HepG2 (cell line): ENCODE results near the gene RNF149. TPM values are rescaled to one million over a fixed set of nuclear protein-coding genes. Genes with fewer than 3 reads are reported as not detected.
A peak's percentile ranks its signal among the peaks of the same experiment; 100 is the strongest.

Experiments used
- ATF7-NPFF ChIP-seq: sonication (generic); formaldehyde crosslinking; IDR thresholded peaks from 2 replicates; pipeline ENCODE4 v1.8.1; 2023; ENCODE audit warnings: mild to moderate bottlenecking, low read depth, missing genetic modification reagents, moderate library complexity
- ELF1 ChIP-seq: sonication (generic); formaldehyde crosslinking; IDR thresholded peaks from 2 replicates; pipeline ENCODE4 v1.4.0; 2020; ENCODE audit warnings: missing genetic modification reagents
- MTF1 ChIP-seq: sonication (generic); formaldehyde crosslinking; IDR thresholded peaks from 2 replicates; pipeline ENCODE4 v1.5.0; 2020; ENCODE audit warnings: missing genetic modification reagents
- NR2C2 ChIP-seq: sonication (generic); formaldehyde crosslinking; IDR thresholded peaks from 2 replicates; pipeline ENCODE4 v1.4.0; 2020; ENCODE audit warnings: missing genetic modification reagents, mild to moderate bottlenecking, moderate library complexity, borderline replicate concordance
- PPARG ChIP-seq: conservative IDR thresholded peaks from 2 replicates; pipeline ENCODE4 v1.6.1; 2016; ENCODE audit warnings: missing biosample characterization, missing genetic modification reagents
- RFX5 ChIP-seq: IDR thresholded peaks from 2 replicates; pipeline ENCODE4 v1.6.1; 2011; ENCODE audit warnings: low read depth, low read length, improper control_type of control experiment
- SMAD1 ChIP-seq: sonication (generic); formaldehyde crosslinking; IDR thresholded peaks from 2 replicates; pipeline ENCODE4 v1.4.0; 2020; ENCODE audit warnings: missing genetic modification reagents, low read depth, mild to moderate bottlenecking, borderline replicate concordance
- SP140L ChIP-seq: sonication (generic); formaldehyde crosslinking; IDR thresholded peaks from 2 replicates; pipeline ENCODE4 v1.4.0; 2020; ENCODE audit warnings: missing genetic modification reagents, borderline replicate concordance
- ZFP36 ChIP-seq: fragments of 150-350 bp; IDR thresholded peaks from 2 replicates; pipeline ENCODE4 v1.6.1; 2018; ENCODE audit warnings: borderline replicate concordance, low read length, low read depth; ENCODE audit not compliant: partially characterized antibody
- ZMYM3 ChIP-seq: sonication (generic); formaldehyde crosslinking; IDR thresholded peaks from 2 replicates; pipeline ENCODE4 v1.5.1; 2020; ENCODE audit warnings: mild to moderate bottlenecking, missing genetic modification reagents
- ZNF326 ChIP-seq: sonication (generic); formaldehyde crosslinking; IDR thresholded peaks from 2 replicates; pipeline ENCODE4 v1.4.0; 2020; ENCODE audit warnings: missing genetic modification reagents, borderline replicate concordance
- ZNF329 ChIP-seq: sonication (generic); formaldehyde crosslinking; IDR thresholded peaks from 2 replicates; pipeline ENCODE4 v1.9.0; 2021; ENCODE audit warnings: low read depth, mild to moderate bottlenecking, missing genetic modification reagents
- ZNF367 ChIP-seq: sonication (generic); formaldehyde crosslinking; IDR thresholded peaks from 2 replicates; pipeline ENCODE4 v1.4.0; 2020; ENCODE audit warnings: missing genetic modification reagents, borderline replicate concordance
- polyA plus RNA-seq, 8 experiments: library from polyadenylated mRNA; depleted of rRNA in 3 of 8; stranded (reverse) in 7 of 8; unstranded in 1 of 8; fragments of >200 nt; fragmentation: Illumina TruSeq in 4 of 8; extraction: Trizol in 4 of 8; gene quantifications; 2 replicates each; pipeline versions ENCODE4 v1.2.1 to v1.2.3, GENCODE V29; 2011 to 2016; ENCODE audit warnings: low read depth in 4 of 8, missing spikeins in 1 of 8, mixed read lengths in 1 of 8; ENCODE audit not compliant: insufficient read depth in 1 of 8
- total RNA-seq, 5 experiments: library from RNA; depleted of rRNA; stranded (reverse); fragments of >200 nt; fragmentation: Illumina TruSeq; extraction: Trizol; gene quantifications; 2 replicates each; pipeline ENCODE4 v1.2.3, GENCODE V29; 2016; ENCODE audit warnings: low read depth in 1 of 5
- TF ChIP-seq, protein P1 (sequence below): sonication (generic); formaldehyde crosslinking; IDR thresholded peaks from 2 replicates; pipeline ENCODE4 v1.5.0; 2020; ENCODE audit warnings: mild to moderate bottlenecking, missing genetic modification reagents, borderline replicate concordance
- TF ChIP-seq, protein P2 (sequence below): sonication (generic); formaldehyde crosslinking; IDR thresholded peaks from 2 replicates; pipeline ENCODE4 v1.4.0; 2020; ENCODE audit warnings: missing genetic modification reagents
- TF ChIP-seq, protein P3 (sequence below): sonication (generic); formaldehyde crosslinking; conservative IDR thresholded peaks from 2 replicates; pipeline ENCODE4 v1.8.0; 2022; ENCODE audit warnings: low read depth, missing genetic modification reagents

RNF149 gene
- total and polyA plus RNA-seq, 2 of the 13 experiments (the other 11 are each of a cell fraction or from before 2014, with no cell fraction given), result 87.6 to 109 TPM

DNA sequence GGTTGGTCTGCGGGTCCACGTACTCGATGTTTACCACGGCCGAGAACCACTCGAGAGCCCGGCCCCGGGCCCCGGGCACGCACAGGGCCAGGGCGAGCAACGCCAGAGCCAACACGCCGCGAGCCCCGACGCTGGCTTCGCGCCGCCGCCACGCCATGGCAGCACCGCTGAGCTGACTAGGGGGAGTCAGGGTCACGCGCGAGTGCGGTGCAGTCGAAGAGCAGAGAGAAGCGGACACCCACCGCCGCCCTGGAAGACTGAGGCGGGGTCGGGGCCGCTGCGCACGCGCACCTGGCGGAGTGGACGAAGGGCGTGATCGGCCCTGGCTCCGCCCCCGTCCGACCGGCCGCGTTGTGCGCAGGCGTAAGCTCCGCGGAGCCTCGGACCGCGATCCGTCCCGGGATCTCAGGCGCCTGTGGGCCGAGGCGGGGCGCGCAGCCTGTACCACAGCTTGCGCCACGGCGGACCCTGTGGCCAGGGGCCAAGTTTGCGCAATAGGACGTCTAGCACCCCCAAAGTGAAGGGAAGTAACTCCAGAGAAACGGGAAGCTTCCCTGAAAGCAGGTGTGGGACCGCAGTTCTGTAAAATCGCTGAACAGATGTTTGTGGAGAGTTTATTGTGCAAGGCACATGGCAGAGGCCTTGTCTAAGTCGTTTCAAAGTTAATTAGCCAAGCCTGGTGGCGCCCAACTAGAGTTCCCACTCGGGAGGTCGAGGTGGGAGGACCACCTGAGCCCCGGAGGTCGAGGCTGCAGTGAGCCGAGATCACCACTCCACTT lies at the start of gene RNF149 (continued):
- TF ChIP-seq, protein P1, sequence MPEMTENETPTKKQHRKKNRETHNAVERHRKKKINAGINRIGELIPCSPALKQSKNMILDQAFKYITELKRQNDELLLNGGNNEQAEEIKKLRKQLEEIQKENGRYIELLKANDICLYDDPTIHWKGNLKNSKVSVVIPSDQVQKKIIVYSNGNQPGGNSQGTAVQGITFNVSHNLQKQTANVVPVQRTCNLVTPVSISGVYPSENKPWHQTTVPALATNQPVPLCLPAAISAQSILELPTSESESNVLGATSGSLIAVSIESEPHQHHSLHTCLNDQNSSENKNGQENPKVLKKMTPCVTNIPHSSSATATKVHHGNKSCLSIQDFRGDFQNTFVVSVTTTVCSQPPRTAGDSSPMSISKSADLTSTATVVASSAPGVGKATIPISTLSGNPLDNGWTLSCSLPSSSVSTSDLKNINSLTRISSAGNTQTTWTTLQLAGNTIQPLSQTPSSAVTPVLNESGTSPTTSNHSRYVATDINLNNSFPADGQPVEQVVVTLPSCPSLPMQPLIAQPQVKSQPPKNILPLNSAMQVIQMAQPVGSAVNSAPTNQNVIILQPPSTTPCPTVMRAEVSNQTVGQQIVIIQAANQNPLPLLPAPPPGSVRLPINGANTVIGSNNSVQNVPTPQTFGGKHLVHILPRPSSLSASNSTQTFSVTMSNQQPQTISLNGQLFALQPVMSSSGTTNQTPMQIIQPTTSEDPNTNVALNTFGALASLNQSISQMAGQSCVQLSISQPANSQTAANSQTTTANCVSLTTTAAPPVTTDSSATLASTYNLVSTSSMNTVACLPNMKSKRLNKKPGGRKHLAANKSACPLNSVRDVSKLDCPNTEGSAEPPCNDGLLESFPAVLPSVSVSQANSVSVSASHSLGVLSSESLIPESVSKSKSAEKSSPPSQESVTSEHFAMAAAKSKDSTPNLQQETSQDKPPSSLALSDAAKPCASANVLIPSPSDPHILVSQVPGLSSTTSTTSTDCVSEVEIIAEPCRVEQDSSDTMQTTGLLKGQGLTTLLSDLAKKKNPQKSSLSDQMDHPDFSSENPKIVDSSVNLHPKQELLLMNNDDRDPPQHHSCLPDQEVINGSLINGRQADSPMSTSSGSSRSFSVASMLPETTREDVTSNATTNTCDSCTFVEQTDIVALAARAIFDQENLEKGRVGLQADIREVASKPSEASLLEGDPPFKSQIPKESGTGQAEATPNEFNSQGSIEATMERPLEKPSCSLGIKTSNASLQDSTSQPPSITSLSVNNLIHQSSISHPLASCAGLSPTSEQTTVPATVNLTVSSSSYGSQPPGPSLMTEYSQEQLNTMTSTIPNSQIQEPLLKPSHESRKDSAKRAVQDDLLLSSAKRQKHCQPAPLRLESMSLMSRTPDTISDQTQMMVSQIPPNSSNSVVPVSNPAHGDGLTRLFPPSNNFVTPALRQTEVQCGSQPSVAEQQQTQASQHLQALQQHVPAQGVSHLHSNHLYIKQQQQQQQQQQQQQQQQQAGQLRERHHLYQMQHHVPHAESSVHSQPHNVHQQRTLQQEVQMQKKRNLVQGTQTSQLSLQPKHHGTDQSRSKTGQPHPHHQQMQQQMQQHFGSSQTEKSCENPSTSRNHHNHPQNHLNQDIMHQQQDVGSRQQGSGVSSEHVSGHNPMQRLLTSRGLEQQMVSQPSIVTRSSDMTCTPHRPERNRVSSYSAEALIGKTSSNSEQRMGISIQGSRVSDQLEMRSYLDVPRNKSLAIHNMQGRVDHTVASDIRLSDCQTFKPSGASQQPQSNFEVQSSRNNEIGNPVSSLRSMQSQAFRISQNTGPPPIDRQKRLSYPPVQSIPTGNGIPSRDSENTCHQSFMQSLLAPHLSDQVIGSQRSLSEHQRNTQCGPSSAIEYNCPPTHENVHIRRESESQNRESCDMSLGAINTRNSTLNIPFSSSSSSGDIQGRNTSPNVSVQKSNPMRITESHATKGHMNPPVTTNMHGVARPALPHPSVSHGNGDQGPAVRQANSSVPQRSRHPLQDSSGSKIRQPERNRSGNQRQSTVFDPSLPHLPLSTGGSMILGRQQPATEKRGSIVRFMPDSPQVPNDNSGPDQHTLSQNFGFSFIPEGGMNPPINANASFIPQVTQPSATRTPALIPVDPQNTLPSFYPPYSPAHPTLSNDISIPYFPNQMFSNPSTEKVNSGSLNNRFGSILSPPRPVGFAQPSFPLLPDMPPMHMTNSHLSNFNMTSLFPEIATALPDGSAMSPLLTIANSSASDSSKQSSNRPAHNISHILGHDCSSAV (CRISPR knock-in tag), result no peak
- TF ChIP-seq ZFP36 (no peak), SP140L (CRISPR knock-in tag) (no peak; the same call in 1 of the 2 replicates), SMAD1 (CRISPR knock-in tag) (peak; percentile 98), ATF7-NPFF (CRISPR knock-in tag) (peak; percentile 66; the same call in 1 of the 2 replicates), ZMYM3 (peak; percentile 97), ZNF326 (CRISPR knock-in tag) (no peak), RFX5 (no peak; the same call in 1 of the 2 replicates), ZNF329 (CRISPR knock-in tag) (peak; percentile 84), ELF1 (peak; percentile 71), PPARG (CRISPR knock-in tag) (peak; percentile 84), ZNF367 (CRISPR knock-in tag) (peak; percentile 81), NR2C2 (CRISPR knock-in tag) (peak; percentile 71), MTF1 (CRISPR knock-in tag) (peak; percentile 75; the same call in 1 of the 2 replicates)
- TF ChIP-seq, protein P2, sequence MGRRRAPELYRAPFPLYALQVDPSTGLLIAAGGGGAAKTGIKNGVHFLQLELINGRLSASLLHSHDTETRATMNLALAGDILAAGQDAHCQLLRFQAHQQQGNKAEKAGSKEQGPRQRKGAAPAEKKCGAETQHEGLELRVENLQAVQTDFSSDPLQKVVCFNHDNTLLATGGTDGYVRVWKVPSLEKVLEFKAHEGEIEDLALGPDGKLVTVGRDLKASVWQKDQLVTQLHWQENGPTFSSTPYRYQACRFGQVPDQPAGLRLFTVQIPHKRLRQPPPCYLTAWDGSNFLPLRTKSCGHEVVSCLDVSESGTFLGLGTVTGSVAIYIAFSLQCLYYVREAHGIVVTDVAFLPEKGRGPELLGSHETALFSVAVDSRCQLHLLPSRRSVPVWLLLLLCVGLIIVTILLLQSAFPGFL (CRISPR knock-in tag), result 0 out of 2 replicates have a peak, but pooled peaks have one; percentile 58
- TF ChIP-seq, protein P3, sequence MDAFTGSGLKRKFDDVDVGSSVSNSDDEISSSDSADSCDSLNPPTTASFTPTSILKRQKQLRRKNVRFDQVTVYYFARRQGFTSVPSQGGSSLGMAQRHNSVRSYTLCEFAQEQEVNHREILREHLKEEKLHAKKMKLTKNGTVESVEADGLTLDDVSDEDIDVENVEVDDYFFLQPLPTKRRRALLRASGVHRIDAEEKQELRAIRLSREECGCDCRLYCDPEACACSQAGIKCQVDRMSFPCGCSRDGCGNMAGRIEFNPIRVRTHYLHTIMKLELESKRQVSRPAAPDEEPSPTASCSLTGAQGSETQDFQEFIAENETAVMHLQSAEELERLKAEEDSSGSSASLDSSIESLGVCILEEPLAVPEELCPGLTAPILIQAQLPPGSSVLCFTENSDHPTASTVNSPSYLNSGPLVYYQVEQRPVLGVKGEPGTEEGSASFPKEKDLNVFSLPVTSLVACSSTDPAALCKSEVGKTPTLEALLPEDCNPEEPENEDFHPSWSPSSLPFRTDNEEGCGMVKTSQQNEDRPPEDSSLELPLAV (CRISPR knock-in tag), result 0 out of 2 replicates have a peak, but pooled peaks have one; percentile 6
